ENCODE measurements around the gene SNX13.

- TF ChIP-seq CTCF (IDR thresholded peaks at IDR 0.05; ENCODE audit: low read depth, low read length) (no peak), POLR2A (IDR thresholded peaks at IDR 0.05; ENCODE audit: extremely low read depth, insufficient read length) (no peak), MAX (IDR thresholded peaks at IDR 0.05; ENCODE audit: low read depth, low read length) (no peak)
These were observed 125.0 kb downstream of the SNX13 start for GRCh38 chr7:17815318-17815717.
